H1 (cell line): ENCODE data around the gene NAXE. TPM values are rescaled to one million over a fixed set of nuclear protein-coding genes. Genes with fewer than 3 reads are reported as not detected.

Source experiments
- CTCF ChIA-PET: fragments of 300-600 bp; sonication (Branson Sonifier 250); formaldehyde crosslinking; loops from one replicate; lab custom pipeline; 2021; ENCODE audit not compliant: partially characterized antibody; lab: Charles Lee
- POLR2A ChIA-PET: fragments of 300-600 bp; sonication (Branson Sonifier 250); formaldehyde crosslinking; loops from one replicate; lab custom pipeline; 2021; ENCODE audit warnings: inconsistent platforms; ENCODE audit not compliant: partially characterized antibody; lab: Charles Lee
- DNase-seq, 2 experiments: peaks; one replicate each; pipeline versions ENCODE4 v3.0.0 to v3.0.0-alpha.2; 2010 to 2022; ENCODE audit warnings: low spot score in 2 of 2, low read depth in 1 of 2, mixed read lengths in 1 of 2
- FAIRE-seq: peaks from 2 replicates; lab custom pipeline; 2011; peaks lifted over from hg19 to GRCh38; lab: Jason Lieb, UNC
- H2AFZ ChIP-seq: 2 replicates; pipeline ENCODE4 v1.8.1; 2012; ENCODE audit warnings: low read length, inconsistent platforms
- H2AK5ac ChIP-seq: 2 replicates; pipeline ENCODE4 v1.6.1; 2013; ENCODE audit warnings: low read depth, low read length
- H2BK120ac ChIP-seq: replicated peaks from 2 replicates; pipeline ENCODE3; 2013; ENCODE audit warnings: low read depth, low read length, inconsistent platforms
- H2BK12ac ChIP-seq: 2 replicates; pipeline ENCODE4 v1.6.1; 2013; ENCODE audit warnings: low read depth, low read length
- H2BK15ac ChIP-seq: 2 replicates; pipeline ENCODE4 v1.6.1; 2013; ENCODE audit warnings: low read length
- H2BK20ac ChIP-seq: 2 replicates; pipeline ENCODE4 v1.6.1; 2013; ENCODE audit warnings: low read length
- H2BK5ac ChIP-seq: 2 replicates; pipeline ENCODE4 v1.6.1; 2013; ENCODE audit warnings: low read depth, low read length
- H3K14ac ChIP-seq: 2 replicates; pipeline ENCODE4 v1.6.1; 2013; ENCODE audit warnings: inconsistent platforms; ENCODE audit not compliant: insufficient read length
- H3K18ac ChIP-seq: 2 replicates; pipeline ENCODE4 v1.6.1; 2013; ENCODE audit warnings: low read length; ENCODE audit errors: extremely low read depth
- H3K23ac ChIP-seq: 2 replicates; pipeline ENCODE4 v1.6.1; 2013; ENCODE audit warnings: inconsistent platforms; ENCODE audit not compliant: insufficient read length
- H3K23me2 ChIP-seq: 2 replicates; pipeline ENCODE4 v1.6.1; 2013; ENCODE audit warnings: low read depth, low read length
- H3K27ac ChIP-seq: 2 replicates; pipeline ENCODE4 v1.6.1; 2011; ENCODE audit warnings: low read depth, low read length, inconsistent platforms
- H3K27me3 ChIP-seq, 4 experiments: replicated peaks in 1 of 4; 1 replicate in 1 of 4; 2 replicates in 3 of 4; pipeline versions ENCODE4 v1.6.1 to v1.8.1; 2011 to 2013; ENCODE audit warnings: low read length in 3 of 4, mild to moderate bottlenecking in 3 of 4, inconsistent platforms in 2 of 4, mixed read lengths in 2 of 4, moderate library complexity in 1 of 4; ENCODE audit not compliant: control insufficient read depth in 3 of 4, insufficient read depth in 3 of 4; ENCODE audit errors: extremely low read depth in 1 of 4
- H3K36me3 ChIP-seq, 4 experiments: 2 replicates each; pipeline versions ENCODE4 v1.6.1 to v1.8.1; 2011 to 2013; ENCODE audit warnings: mild to moderate bottlenecking in 4 of 4, low read length in 3 of 4, moderate library complexity in 2 of 4, control low read depth in 1 of 4, inconsistent platforms in 1 of 4; ENCODE audit not compliant: insufficient read depth in 4 of 4, control insufficient read depth in 2 of 4
- H3K4ac ChIP-seq: replicated peaks from 2 replicates; pipeline ENCODE3; 2013; ENCODE audit warnings: low read length, low read depth, mixed read lengths, inconsistent platforms; ENCODE audit not compliant: insufficient read length
- H3K4me1 ChIP-seq, 4 experiments: replicated peaks in 1 of 4; 1 replicate in 1 of 4; 2 replicates in 3 of 4; pipeline versions ENCODE4 v1.6.1 to v1.8.1; 2011 to 2013; ENCODE audit warnings: low read length in 3 of 4, inconsistent platforms in 2 of 4, mixed read lengths in 1 of 4; ENCODE audit not compliant: insufficient read depth in 4 of 4, control insufficient read depth in 3 of 4
- H3K4me2 ChIP-seq, 2 experiments: 2 replicates each; pipeline versions ENCODE4 v1.6.1 to v1.8.1; 2011 to 2013; ENCODE audit warnings: low read depth in 2 of 2, low read length in 2 of 2, control low read depth in 1 of 2, inconsistent platforms in 1 of 2, mild to moderate bottlenecking in 1 of 2; ENCODE audit not compliant: insufficient read depth in 1 of 2
- H3K4me3 ChIP-seq, 4 experiments: fragments of 200-600, 300-600 bp in 1 of 4; sonication (generic), shearing (Covaris generic), sonication (Bioruptor Twin) in 1 of 4; 2 replicates each; pipeline versions ENCODE4 v1.5.1 to v1.8.1; 2011 to 2016; ENCODE audit warnings: low read length in 4 of 4, low read depth in 3 of 4, control low read depth in 2 of 4, inconsistent platforms in 2 of 4, mild to moderate bottlenecking in 2 of 4, mixed read lengths in 1 of 4, moderate library complexity in 1 of 4; ENCODE audit not compliant: insufficient read depth in 2 of 4; ENCODE audit errors: extremely low read depth in 1 of 4
- H3K56ac ChIP-seq: replicated peaks from 2 replicates; pipeline ENCODE3; 2013; ENCODE audit warnings: low read depth, mild to moderate bottlenecking, mixed read lengths, low read length, inconsistent platforms; ENCODE audit not compliant: insufficient read length
- H3K79me1 ChIP-seq: 2 replicates; pipeline ENCODE4 v1.6.1; 2013; ENCODE audit warnings: low read depth, low read length, control low read depth
- H3K79me2 ChIP-seq, 2 experiments: 2 replicates each; pipeline versions ENCODE4 v1.6.1 to v1.8.1; 2012 to 2013; ENCODE audit warnings: low read length in 2 of 2, mild to moderate bottlenecking in 2 of 2, inconsistent platforms in 1 of 2; ENCODE audit not compliant: insufficient read depth in 2 of 2, control insufficient read depth in 1 of 2
- H3K9ac ChIP-seq, 4 experiments: replicated peaks in 1 of 4; 1 replicate in 1 of 4; 2 replicates in 3 of 4; pipeline versions ENCODE4 v1.6.1 to v1.8.1; 2011 to 2013; ENCODE audit warnings: low read depth in 3 of 4, low read length in 3 of 4, control low read depth in 2 of 4, mild to moderate bottlenecking in 2 of 4, moderate library complexity in 2 of 4, inconsistent platforms in 1 of 4; ENCODE audit errors: extremely low read depth in 1 of 4
- H3K9me3 ChIP-seq, 2 experiments: 2 replicates each; pipeline versions ENCODE4 v1.6.1 to v1.8.1; 2012 to 2013; ENCODE audit warnings: mild to moderate bottlenecking in 2 of 2, moderate library complexity in 2 of 2, control low read depth in 1 of 2, inconsistent platforms in 1 of 2, low read depth in 1 of 2, low read length in 1 of 2, mixed read lengths in 1 of 2; ENCODE audit not compliant: insufficient read depth in 2 of 2
- H4K20me1 ChIP-seq, 2 experiments: replicated peaks in 1 of 2; 2 replicates each; pipeline versions ENCODE3 to v1.8.1; 2011 to 2013; ENCODE audit warnings: inconsistent platforms in 2 of 2, low read length in 2 of 2, mild to moderate bottlenecking in 1 of 2; ENCODE audit not compliant: insufficient read depth in 2 of 2, control insufficient read depth in 1 of 2
- H4K5ac ChIP-seq: 2 replicates; pipeline ENCODE4 v1.6.1; 2013; ENCODE audit warnings: low read length, low read depth, mixed read lengths, inconsistent platforms; ENCODE audit not compliant: insufficient read length
- H4K8ac ChIP-seq: 2 replicates; pipeline ENCODE4 v1.8.0; 2013; ENCODE audit warnings: mild to moderate bottlenecking, moderate library complexity, low read length, inconsistent platforms; ENCODE audit not compliant: insufficient read depth; ENCODE audit errors: extremely low read depth
- H4K91ac ChIP-seq: replicated peaks from 2 replicates; pipeline ENCODE3; 2013; ENCODE audit warnings: low read length, mixed read lengths, inconsistent platforms; ENCODE audit not compliant: insufficient read length
- ASH2L ChIP-seq: fragments of 200-600, 300-600 bp; sonication (generic); IDR thresholded peaks from one replicate; pipeline ENCODE4 v1.7.1; 2017; ENCODE audit warnings: low read length
- ATF2 ChIP-seq: IDR thresholded peaks from 2 replicates; pipeline ENCODE4 v1.6.1; 2012; ENCODE audit warnings: low read length, inconsistent platforms
- ATF3 ChIP-seq: IDR thresholded peaks from 2 replicates; pipeline ENCODE4 v1.6.1; 2011; ENCODE audit warnings: low read depth, mild to moderate bottlenecking, low read length; ENCODE audit not compliant: insufficient read depth
- BRCA1 ChIP-seq: IDR thresholded peaks from 2 replicates; pipeline ENCODE4 v1.6.1; 2012; ENCODE audit warnings: low read depth, low read length, improper control_type of control experiment
- CHD2 ChIP-seq: IDR thresholded peaks from 2 replicates; pipeline ENCODE4 v1.6.1; 2012; ENCODE audit warnings: low read length, improper control_type of control experiment
- HDAC6 ChIP-seq: IDR thresholded peaks from one replicate; pipeline ENCODE4 v1.7.1; 2012; ENCODE audit warnings: low read depth, mild to moderate bottlenecking, inconsistent platforms, low read length, moderate library complexity
- KDM1A ChIP-seq: fragments of 200-600, 300-600 bp; sonication (generic); IDR thresholded peaks from 2 replicates; pipeline ENCODE4 v1.7.1; 2016; ENCODE audit warnings: mild to moderate bottlenecking, low read length, borderline replicate concordance
- KDM5A ChIP-seq: fragments of 200-600 bp; IDR thresholded peaks from 2 replicates; pipeline ENCODE4 v1.7.1; 2012; ENCODE audit warnings: mild to moderate bottlenecking, low read length, inconsistent platforms, mixed read lengths
- NANOG ChIP-seq: IDR thresholded peaks from 2 replicates; pipeline ENCODE4 v1.6.1; 2011; ENCODE audit warnings: low read length, low read depth, mild to moderate bottlenecking, inconsistent platforms; ENCODE audit not compliant: insufficient read depth, poor library complexity, severe bottlenecking
- PHF8 ChIP-seq: fragments of 200-600 bp; sonication (generic); conservative IDR thresholded peaks from 2 replicates; pipeline ENCODE4 v1.7.1; 2012; ENCODE audit warnings: low read depth, mild to moderate bottlenecking, inconsistent platforms, low read length, moderate library complexity
- SUZ12 ChIP-seq: fragments of 200-600 bp; sonication (generic); IDR thresholded peaks from 2 replicates; pipeline ENCODE4 v1.6.1; 2012; ENCODE audit warnings: mild to moderate bottlenecking, inconsistent platforms, low read length, moderate library complexity, mixed read lengths
- TAF7 ChIP-seq: optimal IDR thresholded peaks from 2 replicates; pipeline ENCODE3; 2011; ENCODE audit warnings: low read depth, mild to moderate bottlenecking, inconsistent platforms, low read length, moderate library complexity, borderline replicate concordance
- WGBS, 2 experiments: shearing (Covaris generic) in 1 of 2; methylation state at CpG; one replicate each; pipeline versions ENCODE4 v1.1.6 to v1.1.7; 2013 to 2015; ENCODE audit warnings: low lambda C conversion rate in 2 of 2, mixed read lengths in 2 of 2, inconsistent platforms in 1 of 2, low coverage in 1 of 2, missing lambda C conversion rate in 1 of 2; ENCODE audit not compliant: insufficient replicate concordance in 2 of 2, insufficient coverage in 1 of 2, insufficient read length in 1 of 2; ENCODE audit errors: extremely low coverage in 1 of 2, missing lambda C conversion rate in 1 of 2; 5-methylcytosine and 5-hydroxymethylcytosine counted together
- polyA plus RNA-seq, 7 experiments: library from polyadenylated mRNA; depleted of rRNA in 3 of 7; stranded (reverse) in 5 of 7; unstranded in 2 of 7; fragments of >200 nt in 5 of 7; fragments of 200-250 nt in 2 of 7; gene quantifications; 1 replicate in 5 of 7; 2 replicates in 1 of 7; 4 replicates in 1 of 7; pipeline versions ENCODE4 v1.2.1 to v1.2.3, GENCODE V29; 2011 to 2013; ENCODE audit warnings: missing spikeins in 2 of 7, mixed read lengths in 2 of 7
- total RNA-seq: library from RNA; stranded (reverse); fragmentation: NEBNext Ultra II Directional; extraction: Animal tissue kit (Norgen Biotek cat#: 25700); gene quantifications from 2 replicates; pipeline ENCODE4 v1.2.1, GENCODE V29; 2021

The NAXE gene
- total and polyA plus RNA-seq, 2 of the 8 experiments (the other 6 are each of a cell fraction or from before 2014, with no cell fraction given) = 73.1 to 74.3 TPM

- Histone ChIP-seq H2BK12ac (no peak overlapping the region), H3K4ac (no peak overlapping the region), H3K4me2 (no peak overlapping the region), H4K8ac (no peak overlapping the region), H3K23me2 (no peaks in the 10 kb centered on the region), H3K4me3 (no peak overlapping the region), H4K5ac (no peak overlapping the region), H2BK15ac (no peak overlapping the region), H3K9ac (no peak overlapping the region), H3K18ac (no peak overlapping the region), H2AK5ac (no peak overlapping the region), H3K79me1 (no peaks in the 10 kb centered on the region), H2AFZ (no peak overlapping the region), H4K91ac (no peak overlapping the region), H3K14ac (no peak overlapping the region), H2BK120ac (no peak overlapping the region), H3K27me3 (no peaks in the 10 kb centered on the region), H3K56ac (no peak overlapping the region), H4K20me1 (peaks cover 0 to 4% of the 10 kb centered on the region in 2 experiments), H3K4me1 (no peaks in the 10 kb centered on the region), H2BK5ac (no peak overlapping the region), H3K9me3 (no peaks in the 10 kb centered on the region), H2BK20ac (no peak overlapping the region), H3K36me3 (peaks cover 4 to 29% (median 15%) of the 10 kb centered on the region in 4 experiments; a peak in 5 of 8 replicates), H3K23ac (no peak overlapping the region), H3K79me2 (no peaks in the 10 kb centered on the region), H3K27ac (no peak overlapping the region)
- DNase-seq (no peak), FAIRE-seq (no peak)
- POLR2A ChIA-PET = interaction anchor here (0.8 to 2.3 kb wide), 5 partner anchors 12 to 50 kb away, joined by 3 to 7 read pairs (median 3); no protein-coding TSS in a partner anchor
- CTCF ChIA-PET = interaction anchor here (0.8 to 3.1 kb wide), 9 partner anchors 10 to 169 kb away, joined by 3 to 9 read pairs (median 3); partner anchors contain the start of gene MEF2D
- WGBS, 2 experiments = 81% methylated on average over 8 of the region's 8 CpGs; no CpG with 5 or more reads in 1 of the 2 experiments
- TF ChIP-seq NANOG = no peak
- TF ChIP-seq HDAC6 = no peak
- no peak for TF ChIP-seq ATF2
- TF ChIP-seq SUZ12 = no peak
- TF ChIP-seq KDM5A = no peak
- TF ChIP-seq KDM1A = no peak
- TF ChIP-seq ATF3 = no peak
- no peak for TF ChIP-seq ASH2L
- no peak for TF ChIP-seq CHD2
- no peak for TF ChIP-seq TAF7
- no peak for TF ChIP-seq BRCA1
- TF ChIP-seq PHF8 = no peak
Observed at GRCh38 chr1:156554971-156555370, 36.6 kb upstream of the NAXE start.
